ENCODE results near the gene SIRPA. TPM values are rescaled to one million over a fixed set of nuclear protein-coding genes. Genes with fewer than 3 reads are reported as not detected.

SIRPA gene
- total and polyA plus RNA-seq, 2 of the 8 experiments (the other 6 are each of a cell fraction or from before 2014, with no cell fraction given) = 3.9 to 4.3 TPM

DNA sequence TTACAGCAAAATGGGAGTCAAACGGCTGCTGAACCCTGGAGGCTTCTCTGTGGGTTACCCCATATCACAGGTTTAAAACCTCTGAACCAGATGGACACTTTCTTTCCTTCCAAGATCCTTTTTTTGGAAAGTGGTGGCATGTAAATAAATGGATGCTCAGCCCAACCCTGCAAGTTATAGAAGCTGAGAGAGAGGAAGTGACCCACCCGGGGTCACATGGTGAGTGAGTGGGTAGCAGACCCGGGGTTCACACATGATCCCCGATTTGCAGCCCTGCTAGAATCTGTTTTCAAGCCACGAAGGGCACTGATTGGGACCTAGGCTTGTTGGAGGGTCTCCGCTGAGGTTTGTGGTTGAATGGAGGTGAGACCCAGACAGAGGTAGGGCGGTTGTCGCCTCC lies 32.0 kb downstream of the SIRPA start:
- TF ChIP-seq SAP30 (IDR thresholded peaks at IDR 0.05; ENCODE audit: insufficient read depth, insufficient replicate concordance, low read length) (no peak), HDAC6 (IDR thresholded peaks at IDR 0.05; ENCODE audit: low read depth, low read length) (no peak), CBX5 (IDR thresholded peaks at IDR 0.05; ENCODE audit: low read depth, low read length) (no peak), EGR1 (IDR thresholded peaks at IDR 0.05; ENCODE audit: borderline replicate concordance, low read depth, low read length) (no peak), ASH2L (IDR thresholded peaks at IDR 0.05; ENCODE audit: low read length) (no peak)

More for the DNA sequence above, 32.0 kb downstream of the SIRPA start:
- no peak overlapping the region for H3K27ac ChIP-seq (ENCODE audit: low read depth, low read length)
- no peaks in the 10 kb centered on the region for H3K36me3 ChIP-seq (ENCODE audit: control insufficient read depth in 2 of 4, insufficient read depth in 4 of 4, low read length in 3 of 4)
- H3K9me3 ChIP-seq (ENCODE audit: insufficient read depth in 2 of 2, low read depth in 1 of 2, low read length in 1 of 2) = no peaks in the 10 kb centered on the region
- no peak overlapping the region for H4K8ac ChIP-seq (ENCODE audit: extremely low read depth, insufficient read depth, low read length)
- H3K23ac ChIP-seq (ENCODE audit: insufficient read length) = no peak overlapping the region
- no peak overlapping the region for H3K14ac ChIP-seq (ENCODE audit: insufficient read length)
- POLR2A ChIA-PET (ENCODE audit: partially characterized antibody) = no interaction called here
- H2BK120ac ChIP-seq (replicated peaks; ENCODE audit: low read depth, low read length) = no peak overlapping the region
- H3K79me2 ChIP-seq (ENCODE audit: control insufficient read depth in 1 of 2, insufficient read depth in 2 of 2, low read length in 2 of 2) = no peaks in the 10 kb centered on the region
- no peak overlapping the region for H2BK5ac ChIP-seq (ENCODE audit: low read depth, low read length)
- H3K79me1 ChIP-seq (ENCODE audit: low read depth, low read length) = no peaks in the 10 kb centered on the region
- no peak overlapping the region for H3K4ac ChIP-seq (replicated peaks; ENCODE audit: insufficient read length, low read depth, low read length)
- FAIRE-seq (no peak), DNase-seq (ENCODE audit: low read depth in 1 of 2, low spot score in 2 of 2) (no peak)
- no peak overlapping the region for H3K4me2 ChIP-seq (ENCODE audit: insufficient read depth in 1 of 2, low read depth in 2 of 2, low read length in 2 of 2)
- 90% methylated on average over 8 of the region's 8 CpGs; no CpG with 5 or more reads in 1 of the 2 experiments for WGBS, 2 experiments (ENCODE audit: extremely low coverage in 1 of 2, insufficient coverage in 1 of 2, insufficient read length in 1 of 2, insufficient replicate concordance in 2 of 2, low coverage in 1 of 2, low lambda C conversion rate in 2 of 2, missing lambda C conversion rate in 1 of 2)
- CTCF ChIA-PET (ENCODE audit: partially characterized antibody) = no interaction called here
- H3K23me2 ChIP-seq (ENCODE audit: low read depth, low read length) = no peaks in the 10 kb centered on the region
- peaks cover 0 to 6% (median 2%) of the 10 kb centered on the region in 4 experiments; a peak in 5 of 7 replicates for H3K4me1 ChIP-seq (replicated peaks in 1 of 4; ENCODE audit: control insufficient read depth in 3 of 4, insufficient read depth in 4 of 4, low read length in 3 of 4)
- H2AK5ac ChIP-seq (ENCODE audit: low read depth, low read length) = no peak overlapping the region
- H2BK15ac ChIP-seq (ENCODE audit: low read length) = no peak overlapping the region
- no peak overlapping the region for H3K18ac ChIP-seq (ENCODE audit: extremely low read depth, low read length)
- H4K91ac ChIP-seq (replicated peaks; ENCODE audit: insufficient read length, low read length) = no peak overlapping the region
- H2BK20ac ChIP-seq (ENCODE audit: low read length) = no peak overlapping the region
- H4K5ac ChIP-seq (ENCODE audit: insufficient read length, low read depth, low read length) = no peak overlapping the region
- H2BK12ac ChIP-seq (ENCODE audit: low read depth, low read length) = no peak overlapping the region
- no peak overlapping the region for H3K56ac ChIP-seq (replicated peaks; ENCODE audit: insufficient read length, low read depth, low read length)
- H3K27me3 ChIP-seq (replicated peaks in 1 of 4; ENCODE audit: control insufficient read depth in 3 of 4, extremely low read depth in 1 of 4, insufficient read depth in 3 of 4, low read length in 3 of 4) = no peaks in the 10 kb centered on the region
- no peak overlapping the region for H3K9ac ChIP-seq (replicated peaks in 1 of 4; ENCODE audit: extremely low read depth in 1 of 4, low read depth in 3 of 4, low read length in 3 of 4)
- H3K4me3 ChIP-seq (ENCODE audit: extremely low read depth in 1 of 4, insufficient read depth in 2 of 4, low read depth in 3 of 4, low read length in 4 of 4) = no peak overlapping the region
- H2AFZ ChIP-seq (ENCODE audit: low read length) = no peak overlapping the region
- no peaks in the 10 kb centered on the region for H4K20me1 ChIP-seq (replicated peaks in 1 of 2; ENCODE audit: control insufficient read depth in 1 of 2, insufficient read depth in 2 of 2, low read length in 2 of 2)
